HG02943 (cell line): ENCODE results near the gene CD164L2.
"Not testable (repeated sequence)": the region's sequence is repeated elsewhere in the genome, so short reads cannot be mapped to it uniquely, and the experiment has no call there.

Experiments
- ATAC-seq: cut with Tn5 transposase; IDR thresholded peaks from one replicate; pipeline ENCODE4 v1.9.1; 2021; ENCODE audit warnings: mild to moderate bottlenecking, low read depth, moderate library complexity; ENCODE audit not compliant: unreplicated experiment

CD164L2 gene

GRCh38 chr1:27383039-27383605, at the start of gene CD164L2:
Gene CD164L2, minus strand, starts transcription at chr1:27383333. Its CDS starts 94 bp downstream, at chr1:27383239.
- ATAC-seq = no peak

GRCh38 chr1:27432725-27433124, 49.6 kb upstream of the CD164L2 start:
- not testable (repeated sequence) for ATAC-seq

GRCh38 chr1:27431601-27431940, 48.4 kb upstream of the CD164L2 start:
- no peak for ATAC-seq

GRCh38 chr1:27430903-27431600, 47.9 kb upstream of the CD164L2 start:
- no peak for ATAC-seq

- ATAC-seq = no peak
Measured at GRCh38 chr1:27429029-27429425, 45.9 kb upstream of the CD164L2 start.

- no peak for ATAC-seq
Measured at GRCh38 chr1:27428316-27429028, 45.3 kb upstream of the CD164L2 start.

- ATAC-seq = no peak
Measured at GRCh38 chr1:27427816-27428315, 44.7 kb upstream of the CD164L2 start.

- no peak for ATAC-seq
Measured at GRCh38 chr1:27427329-27427728, 44.2 kb upstream of the CD164L2 start.

- ATAC-seq = no peak
Measured at GRCh38 chr1:27423709-27424108, 40.6 kb upstream of the CD164L2 start.

GRCh38 chr1:27418326-27419185, 35.4 kb upstream of the CD164L2 start:
- ATAC-seq = no peak

GRCh38 chr1:27417713-27418112, 34.6 kb upstream of the CD164L2 start:
- ATAC-seq = no peak

GRCh38 chr1:27416387-27417111, 33.4 kb upstream of the CD164L2 start:
- no peak for ATAC-seq

GRCh38 chr1:27414091-27414490, 31.0 kb upstream of the CD164L2 start:
- no peak for ATAC-seq

GRCh38 chr1:27413004-27413403, 29.9 kb upstream of the CD164L2 start:
- ATAC-seq = no peak

GRCh38 chr1:27412502-27412901, 29.4 kb upstream of the CD164L2 start:
- no peak for ATAC-seq

GRCh38 chr1:27410709-27411108, 27.6 kb upstream of the CD164L2 start:
- no peak for ATAC-seq

GRCh38 chr1:27409669-27410068, 26.5 kb upstream of the CD164L2 start:
- ATAC-seq = no peak

- ATAC-seq = no peak
Measured at GRCh38 chr1:27408151-27408550, 25.0 kb upstream of the CD164L2 start.

- ATAC-seq = not testable (repeated sequence)
Measured at GRCh38 chr1:27406791-27407190, 23.7 kb upstream of the CD164L2 start.

- no peak for ATAC-seq
Measured at GRCh38 chr1:27406362-27406680, 23.2 kb upstream of the CD164L2 start.
